CD8-positive, alpha-beta memory T cell (primary cell): Measurements from ENCODE around the gene SGMS1. TPM values are rescaled to one million over a fixed set of nuclear protein-coding genes. Genes with fewer than 3 reads are reported as not detected.

Source experiments
- CTCF ChIA-PET: fragments of 350-600 bp; sonication (Branson Sonifier 250); formaldehyde crosslinking; loops from one replicate; lab custom pipeline; 2021; ENCODE audit warnings: antibody characterized with exemption; lab: Charles Lee
- POLR2A ChIA-PET: fragments of 350-600 bp; sonication (Branson Sonifier 250); formaldehyde crosslinking; loops from one replicate; lab custom pipeline; 2021; ENCODE audit warnings: antibody characterized with exemption; lab: Charles Lee
- DNase-seq, 5 donors: peaks; one replicate each; pipeline versions ENCODE4 v3.0.0 to v3.0.0-alpha.2; 2020 to 2022; ENCODE audit warnings: mixed read lengths in 1 of 5
- H3K27ac ChIP-seq: one replicate; pipeline ENCODE4 v1.7.0; 2013; ENCODE audit warnings: low read depth, mild to moderate bottlenecking, low read length, moderate library complexity
- H3K27me3 ChIP-seq: 2 replicates; pipeline ENCODE4 v1.7.0; 2013; ENCODE audit warnings: low read length, mild to moderate bottlenecking; ENCODE audit not compliant: insufficient read depth, poor library complexity, severe bottlenecking
- H3K36me3 ChIP-seq: 2 replicates; pipeline ENCODE4 v1.7.0; 2013; ENCODE audit warnings: mild to moderate bottlenecking, low read length, moderate library complexity; ENCODE audit not compliant: insufficient read depth
- H3K4me1 ChIP-seq: 2 replicates; pipeline ENCODE4 v1.7.0; 2013; ENCODE audit warnings: mild to moderate bottlenecking, low read length, moderate library complexity; ENCODE audit not compliant: insufficient read depth
- H3K4me3 ChIP-seq: 2 replicates; pipeline ENCODE4 v1.7.0; 2013; ENCODE audit warnings: mild to moderate bottlenecking, low read length
- H3K9me3 ChIP-seq: 2 replicates; pipeline ENCODE4 v1.7.0; 2013; ENCODE audit warnings: mild to moderate bottlenecking, low read length
- H3K27ac Mint-ChIP-seq, 8 donors: one replicate each; pipeline ENCODE4 v1.8.0; 2020 to 2021; ENCODE audit warnings: mixed read lengths in 8 of 8, mild to moderate bottlenecking in 6 of 8, inconsistent platforms in 3 of 8, moderate library complexity in 3 of 8
- H3K27me3 Mint-ChIP-seq, 2 donors: one replicate each; pipeline ENCODE4 v1.8.0; 2020 to 2021; ENCODE audit warnings: mixed read lengths in 2 of 2, mild to moderate bottlenecking in 1 of 2, moderate library complexity in 1 of 2
- H3K36me3 Mint-ChIP-seq, 3 donors: one replicate each; pipeline ENCODE4 v1.8.0; 2020 to 2021; ENCODE audit warnings: mixed read lengths in 3 of 3, inconsistent platforms in 1 of 3, mild to moderate bottlenecking in 1 of 3
- H3K4me1 Mint-ChIP-seq, 3 donors: one replicate each; pipeline ENCODE4 v1.8.0; 2020 to 2021; ENCODE audit warnings: mixed read lengths in 3 of 3, inconsistent platforms in 1 of 3, mild to moderate bottlenecking in 1 of 3
- H3K4me3 Mint-ChIP-seq, 7 donors: one replicate each; pipeline ENCODE4 v1.8.0; 2020 to 2021; ENCODE audit warnings: mixed read lengths in 7 of 7, mild to moderate bottlenecking in 6 of 7, moderate library complexity in 4 of 7, inconsistent platforms in 2 of 7
- H3K9me3 Mint-ChIP-seq, 5 donors: one replicate each; pipeline ENCODE4 v1.8.0; 2020 to 2022; ENCODE audit warnings: mixed read lengths in 5 of 5, mild to moderate bottlenecking in 3 of 5, moderate library complexity in 2 of 5, inconsistent platforms in 1 of 5
- polyA plus RNA-seq: library from polyadenylated mRNA; unstranded; fragments of 300-500 nt; fragmentation: Illumina TruSeq; gene quantifications from one replicate; pipeline ENCODE4 v1.2.3, GENCODE V29; 2021
- total RNA-seq, 2 experiments: library from RNA; stranded (reverse); gene quantifications; one replicate each; pipeline ENCODE4 v1.2.3, GENCODE V29; 2021

The SGMS1 gene
- total and polyA plus RNA-seq, 3 experiments from 2014 or later: 11.3 to 14.5 (median 13.5) TPM

DNA sequence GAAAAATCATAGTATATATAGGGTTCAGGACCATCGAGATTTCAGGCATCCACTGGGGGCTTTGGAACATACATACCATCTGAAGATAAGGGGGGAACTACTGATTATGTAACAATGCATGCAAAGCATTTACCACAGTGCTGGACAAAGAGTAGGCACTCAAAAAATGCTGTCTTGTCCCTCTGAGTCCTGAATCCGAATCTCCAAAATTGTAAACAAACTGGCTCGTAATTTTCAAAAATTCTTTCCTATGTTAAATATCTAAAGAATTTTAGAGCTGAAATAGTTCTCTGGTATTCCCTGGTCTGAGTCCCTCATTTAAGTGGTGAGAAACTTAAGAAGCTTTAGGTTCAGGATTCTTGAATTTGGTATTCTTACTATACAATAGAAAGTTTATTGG lies 204.7 kb downstream of the SGMS1 start:
- Histone ChIP-seq H3K27ac (no peak overlapping the region), H3K9me3 (no peaks in the 10 kb centered on the region), H3K27me3 (no peaks in the 10 kb centered on the region), H3K4me1 (peaks cover 9% of the 10 kb centered on the region), H3K36me3 (no peaks in the 10 kb centered on the region), H3K4me3 (no peak overlapping the region)
- H3K36me3 Mint-ChIP-seq: peaks cover 0 to 4% (median 2%) of the 10 kb centered on the region in 3 donors
- H3K4me3 Mint-ChIP-seq: peak overlapping the region; percentile 89 to 97 (median 91)
- no peak for DNase-seq
- no peak overlapping the region for H3K27ac Mint-ChIP-seq
- POLR2A ChIA-PET: no interaction called here
- H3K27me3 Mint-ChIP-seq: peaks cover 0 to 3% of the 10 kb centered on the region in 2 donors
- peaks cover 20 to 67% (median 65%) of the 10 kb centered on the region in 3 donors for H3K4me1 Mint-ChIP-seq
- H3K9me3 Mint-ChIP-seq: no peaks in the 10 kb centered on the region
- CTCF ChIA-PET: no interaction called here

GRCh38 chr10:50417886-50418830 lies 205.6 kb downstream of the SGMS1 start:
- no peaks in the 10 kb centered on the region for H3K9me3 ChIP-seq
- peak; percentile 5 to 54 (median 18) for DNase-seq
- peaks cover 0 to 3% of the 10 kb centered on the region in 2 donors for H3K27me3 Mint-ChIP-seq
- no peaks in the 10 kb centered on the region for H3K27me3 ChIP-seq
- peak overlapping the region; percentile 89 to 97 (median 91) for H3K4me3 Mint-ChIP-seq
- peaks cover 24 to 72% (median 70%) of the 10 kb centered on the region in 3 donors for H3K4me1 Mint-ChIP-seq
- H3K4me3 ChIP-seq: peak overlapping the region; percentile 15
- POLR2A ChIA-PET: interaction anchor here (1.2 kb wide), 1 partner anchor 204 kb away, joined by 3 read pairs; no protein-coding TSS in a partner anchor
- peak overlapping the region; percentile 52 for H3K27ac ChIP-seq
- peaks cover 9% of the 10 kb centered on the region for H3K4me1 ChIP-seq
- no peaks in the 10 kb centered on the region for H3K9me3 Mint-ChIP-seq
- peaks cover 0 to 2% (median 2%) of the 10 kb centered on the region in 3 donors for H3K36me3 Mint-ChIP-seq
- H3K36me3 ChIP-seq: no peaks in the 10 kb centered on the region
- H3K27ac Mint-ChIP-seq: peak overlapping the region in 5 of 8 donors; percentile 61 to 89 (median 78)
- CTCF ChIA-PET: interaction anchor here (0.8 to 1.0 kb wide), 2 partner anchors 22 to 51 kb away, joined by 3 read pairs; no protein-coding TSS in a partner anchor

GRCh38 chr10:50417486-50417885 lies 206.3 kb downstream of the SGMS1 start:
- peak overlapping the region; percentile 15 for H3K4me3 ChIP-seq
- Mint-ChIP-seq H3K4me1 (peaks cover 25 to 78% (median 74%) of the 10 kb centered on the region in 3 donors), H3K4me3 (peak overlapping the region; percentile 81 to 97 (median 91)), H3K9me3 (no peaks in the 10 kb centered on the region), H3K36me3 (peaks cover 0 to 2% (median 2%) of the 10 kb centered on the region in 3 donors), H3K27ac (peak overlapping the region in 4 of 8 donors; percentile 22 to 78 (median 46)), H3K27me3 (peaks cover 0 to 3% of the 10 kb centered on the region in 2 donors)
- H3K27ac ChIP-seq: peak overlapping the region; percentile 52
- no peaks in the 10 kb centered on the region for H3K27me3 ChIP-seq
- DNase-seq: no peak
- POLR2A ChIA-PET: interaction anchor here (1.2 kb wide), 1 partner anchor 205 kb away, joined by 3 read pairs; no protein-coding TSS in a partner anchor
- CTCF ChIA-PET: interaction anchor here (0.8 to 1.0 kb wide), 2 partner anchors 22 to 50 kb away, joined by 3 read pairs; no protein-coding TSS in a partner anchor
- H3K4me1 ChIP-seq: peaks cover 9% of the 10 kb centered on the region
- no peaks in the 10 kb centered on the region for H3K36me3 ChIP-seq
- H3K9me3 ChIP-seq: no peaks in the 10 kb centered on the region

- peak overlapping the region in 1 of 8 donors; percentile 24 for H3K27ac Mint-ChIP-seq
- H3K4me3 Mint-ChIP-seq: peak overlapping the region in 6 of 7 donors; percentile 16 to 63 (median 40)
- H3K9me3 ChIP-seq: no peaks in the 10 kb centered on the region
- POLR2A ChIA-PET: no interaction called here
- no peaks in the 10 kb centered on the region for H3K27me3 ChIP-seq
- CTCF ChIA-PET: interaction anchor here (0.7 kb wide), 1 partner anchor 55 kb away, joined by 3 read pairs; no protein-coding TSS in a partner anchor
- H3K27me3 Mint-ChIP-seq: peaks cover 0 to 3% of the 10 kb centered on the region in 2 donors
- peaks cover 31 to 81% (median 76%) of the 10 kb centered on the region in 3 donors for H3K4me1 Mint-ChIP-seq
- peaks cover 0 to 2% (median 2%) of the 10 kb centered on the region in 3 donors for H3K36me3 Mint-ChIP-seq
- H3K27ac ChIP-seq: peak overlapping the region; percentile 68
- no peak for DNase-seq
- no peaks in the 10 kb centered on the region for H3K36me3 ChIP-seq
- H3K4me3 ChIP-seq: no peak overlapping the region
- H3K9me3 Mint-ChIP-seq: no peaks in the 10 kb centered on the region
- peaks cover 9% of the 10 kb centered on the region for H3K4me1 ChIP-seq
Observed at GRCh38 chr10:50416881-50417280, 206.9 kb downstream of the SGMS1 start.

GRCh38 chr10:50416181-50416824 lies 207.5 kb downstream of the SGMS1 start:
- ChIA-PET POLR2A (interaction anchor here (0.5 to 0.7 kb wide), 2 partner anchors 47 to 206 kb away, joined by 3 read pairs; no protein-coding TSS in a partner anchor), CTCF (interaction anchor here (0.7 kb wide), 1 partner anchor 55 kb away, joined by 3 read pairs; no protein-coding TSS in a partner anchor)
- no peaks in the 10 kb centered on the region for H3K9me3 Mint-ChIP-seq
- peak overlapping the region in 1 of 8 donors; percentile 39 for H3K27ac Mint-ChIP-seq
- H3K4me3 ChIP-seq: no peak overlapping the region
- H3K27ac ChIP-seq: peak overlapping the region; percentile 68
- peaks cover 34 to 81% (median 77%) of the 10 kb centered on the region in 3 donors for H3K4me1 Mint-ChIP-seq
- peak overlapping the region in 3 of 7 donors; percentile 10 to 65 (median 53) for H3K4me3 Mint-ChIP-seq
- no peaks in the 10 kb centered on the region for H3K9me3 ChIP-seq
- H3K36me3 ChIP-seq: no peaks in the 10 kb centered on the region
- H3K27me3 Mint-ChIP-seq: peaks cover 0 to 2% of the 10 kb centered on the region in 2 donors
- H3K27me3 ChIP-seq: no peaks in the 10 kb centered on the region
- DNase-seq: no peak
- H3K36me3 Mint-ChIP-seq: peaks cover 0 to 2% (median 2%) of the 10 kb centered on the region in 3 donors
- peaks cover 9% of the 10 kb centered on the region for H3K4me1 ChIP-seq

- H3K4me1 ChIP-seq: peaks cover 11% of the 10 kb centered on the region
- no peak overlapping the region for H3K4me3 ChIP-seq
- POLR2A ChIA-PET: no interaction called here
- H3K36me3 ChIP-seq: no peaks in the 10 kb centered on the region
- peaks cover 36 to 84% (median 78%) of the 10 kb centered on the region in 3 donors for H3K4me1 Mint-ChIP-seq
- H3K27me3 ChIP-seq: no peaks in the 10 kb centered on the region
- CTCF ChIA-PET: no interaction called here
- no peak overlapping the region for H3K27ac Mint-ChIP-seq
- no peaks in the 10 kb centered on the region for H3K9me3 ChIP-seq
- H3K36me3 Mint-ChIP-seq: peaks cover 0 to 2% (median 0%) of the 10 kb centered on the region in 3 donors
- H3K27ac ChIP-seq: peak overlapping the region; percentile 68
- peak overlapping the region in 3 of 7 donors; percentile 53 to 66 (median 65) for H3K4me3 Mint-ChIP-seq
- DNase-seq: no peak
- H3K9me3 Mint-ChIP-seq: no peaks in the 10 kb centered on the region
- no peaks in the 10 kb centered on the region for H3K27me3 Mint-ChIP-seq
Observed at GRCh38 chr10:50415292-50415691, 208.5 kb downstream of the SGMS1 start.

- Mint-ChIP-seq H3K9me3 (peaks cover 0 to 8% (median 4%) of the 10 kb centered on the region in 5 donors), H3K4me3 (no peak overlapping the region), H3K36me3 (peaks cover 4 to 18% (median 14%) of the 10 kb centered on the region in 3 donors), H3K27me3 (no peaks in the 10 kb centered on the region), H3K4me1 (peaks cover 31 to 55% (median 53%) of the 10 kb centered on the region in 3 donors), H3K27ac (peak overlapping the region in 6 of 8 donors; percentile 4 to 95 (median 39))
- DNase-seq: no peak
- Histone ChIP-seq H3K36me3 (peaks cover 8% of the 10 kb centered on the region), H3K4me1 (peaks cover 2% of the 10 kb centered on the region), H3K4me3 (no peak overlapping the region), H3K27ac (no peak overlapping the region), H3K27me3 (no peaks in the 10 kb centered on the region), H3K9me3 (no peaks in the 10 kb centered on the region)
- ChIA-PET POLR2A (interaction anchor here (0.6 kb wide), 1 partner anchor 10 kb away, joined by 3 read pairs; no protein-coding TSS in a partner anchor), CTCF (no interaction called here)
Observed at GRCh38 chr10:50410066-50410811, 213.5 kb downstream of the SGMS1 start.
